Activated T-cell treated with anti-CD3 and anti-CD28 coated beads, Interleukin-2, amount 50 U/mL, for 1 hour (primary cell): ENCODE results near the gene MCM7.
"Not testable (repeated sequence)": the region's sequence is repeated elsewhere in the genome, so short reads cannot be mapped to it uniquely, and the experiment has no call there.

ENCODE experiments used
- DNase-seq: peaks from one replicate; pipeline ENCODE4 v3.0.0-alpha.2; 2020

MCM7 gene

GRCh38 chr7:100101016-100101862, at the start of gene MCM7, which contains the start of gene AP4M1:
Gene MCM7, minus strand, starts transcription at chr7:100101397. Its CDS starts 103 bp downstream, at chr7:100101294.
Gene AP4M1, plus strand, starts transcription at chr7:100101643. Its CDS starts 72 bp downstream, at chr7:100101715.
- peak; percentile 93 for DNase-seq

DNA sequence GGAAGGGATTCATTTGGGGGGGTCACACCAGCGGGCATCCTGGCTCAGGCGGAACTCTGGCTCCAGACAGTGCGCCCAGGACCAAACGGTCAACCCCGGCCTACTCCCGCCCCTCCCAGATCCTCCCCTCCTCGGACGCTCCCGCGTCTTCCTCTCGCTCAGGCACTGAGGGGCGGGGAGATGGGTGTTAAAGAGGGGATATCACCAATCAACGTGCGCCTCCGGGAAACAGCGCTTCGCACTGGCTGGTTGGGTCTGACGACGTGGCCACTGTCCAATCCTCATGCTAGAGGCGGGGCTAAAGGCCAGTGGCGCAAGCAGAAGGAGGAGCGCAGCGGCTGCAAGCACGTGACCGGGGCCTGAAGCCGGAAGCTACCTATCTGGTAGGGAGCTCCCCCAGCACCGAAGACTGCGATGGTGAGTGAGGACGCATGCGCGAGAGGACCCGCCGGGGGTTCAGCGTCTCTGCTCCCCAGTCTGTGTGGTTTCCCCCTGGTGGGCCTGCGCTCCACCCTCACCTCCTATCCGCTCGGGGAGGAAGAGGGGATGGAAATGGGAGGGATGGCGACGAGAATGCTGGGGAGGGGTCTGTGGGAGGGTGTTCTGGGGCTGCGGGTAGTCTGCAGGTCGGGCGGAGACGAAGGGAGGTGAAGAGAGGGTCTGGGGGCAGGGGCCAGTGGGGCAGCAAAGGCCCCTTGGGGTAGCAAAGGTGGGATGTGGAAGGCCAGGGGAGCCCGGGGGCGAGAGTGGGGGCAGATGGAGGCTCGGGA, 47.5 kb upstream of the MCM7 start, which contains the start of gene LAMTOR4:
TSS of gene LAMTOR4 (plus strand) at position 360 of the 770 bp plus-strand sequence. CDS start at position 415, 55 bp downstream.
- peak; percentile 94 for DNase-seq

DNA sequence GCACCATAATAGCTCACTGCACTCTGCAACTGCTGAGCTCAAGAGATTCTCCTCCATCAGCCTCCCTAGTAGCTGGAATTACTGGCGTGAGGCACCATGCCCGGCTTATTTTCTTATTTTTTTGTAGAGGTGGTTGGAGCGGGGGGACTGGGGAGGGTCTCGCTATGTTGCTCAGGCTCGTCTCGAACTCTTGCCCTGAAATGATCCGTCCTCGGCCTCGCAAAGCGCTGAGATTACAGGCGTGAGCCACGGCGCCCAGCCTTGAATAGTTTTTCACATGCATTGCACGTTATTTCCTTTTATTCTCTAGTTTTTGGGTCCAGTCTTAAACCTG, 47.0 kb upstream of the MCM7 start:
- no peak for DNase-seq

- no peak for DNase-seq
Observed at GRCh38 chr7:100147278-100147677, 46.1 kb upstream of the MCM7 start.

- DNase-seq = not testable (repeated sequence)
Observed at GRCh38 chr7:100146350-100146749, 45.2 kb upstream of the MCM7 start.

DNA sequence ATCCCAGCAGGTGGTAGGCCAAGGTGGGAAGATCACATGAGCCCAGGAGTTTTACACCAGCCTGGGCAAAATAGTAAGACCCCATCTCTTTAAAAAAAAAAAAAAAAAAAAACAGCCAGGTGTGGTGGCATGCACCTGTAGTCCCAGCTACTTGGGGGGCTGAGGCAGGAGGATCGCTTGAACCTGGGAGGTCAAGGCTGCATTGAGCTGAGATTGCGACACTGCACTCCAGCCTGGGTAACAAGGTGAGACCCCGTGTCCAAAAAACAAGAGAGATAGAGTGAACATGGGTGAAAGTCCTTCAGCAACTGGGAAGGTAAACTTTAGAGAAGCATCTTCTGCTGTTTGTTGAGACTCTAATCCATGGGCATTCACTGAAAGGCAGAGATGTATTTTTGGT, 41.3 kb upstream of the MCM7 start:
- DNase-seq = no peak

DNA sequence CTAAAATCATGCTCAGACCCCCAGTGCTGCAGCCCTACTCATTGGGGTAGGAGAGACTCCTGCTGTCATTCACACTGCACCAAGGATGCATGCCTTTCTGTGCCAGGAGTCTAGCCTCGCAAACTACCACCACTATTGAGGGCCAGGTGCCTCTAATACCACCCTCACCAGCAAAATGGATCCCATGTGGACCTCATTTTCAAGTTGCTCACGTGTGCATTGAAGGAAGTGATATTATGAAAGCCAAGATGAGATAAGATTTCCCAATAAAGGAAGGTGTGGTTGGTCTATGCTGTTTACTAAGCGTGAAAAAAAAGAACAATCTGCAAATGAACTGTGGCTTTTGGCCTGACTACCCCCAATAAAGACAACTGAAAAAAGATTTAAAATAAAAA, 40.4 kb upstream of the MCM7 start:
- DNase-seq = no peak

DNA sequence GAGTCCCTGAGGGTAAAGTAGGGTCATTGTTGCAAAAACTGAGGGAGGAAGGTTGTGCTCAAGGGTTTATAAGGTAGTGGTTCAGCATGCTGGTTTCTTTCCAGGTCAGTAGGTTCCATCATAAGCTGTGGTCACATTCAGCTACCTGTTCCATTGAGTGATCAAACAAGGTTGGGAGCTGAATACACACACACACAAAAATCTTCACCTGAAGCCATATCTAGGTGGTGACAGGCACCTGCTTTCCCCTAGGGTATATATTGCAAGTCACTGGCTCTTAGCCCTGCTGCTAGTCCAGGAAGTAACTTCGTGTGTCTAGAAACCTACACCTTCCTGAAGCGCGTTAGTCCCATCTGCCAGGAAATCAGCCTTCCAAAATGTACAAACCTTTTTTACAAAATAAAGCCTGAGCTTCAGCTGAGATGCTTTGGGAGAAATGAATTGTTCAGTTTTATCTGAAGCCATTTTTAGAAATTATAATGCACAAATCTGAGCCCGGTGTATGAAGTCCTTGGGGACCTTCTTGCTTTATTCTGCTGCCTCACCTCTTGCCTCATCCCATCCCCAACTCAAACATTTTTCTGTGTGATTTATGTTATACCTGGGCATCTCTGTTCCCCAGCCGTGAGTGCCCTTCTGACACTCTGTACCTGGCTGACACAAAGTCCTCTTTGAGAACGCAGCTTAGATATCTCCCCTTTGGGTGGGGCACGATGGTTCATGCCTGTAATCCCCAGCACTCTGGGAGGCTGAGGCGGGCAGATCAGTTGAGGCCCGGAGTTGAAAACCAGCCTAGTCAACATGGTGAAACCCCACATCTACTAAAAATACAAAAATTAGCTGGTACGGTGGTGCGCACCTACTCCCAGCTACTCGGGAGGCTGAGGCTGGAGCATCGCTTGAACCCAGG, 36.9 kb upstream of the MCM7 start:
- no peak for DNase-seq

GRCh38 chr7:100132697-100133151, 31.5 kb upstream of the MCM7 start:
- DNase-seq = peak; percentile 70

- no peak for DNase-seq
Observed at GRCh38 chr7:100132126-100132525, 30.9 kb upstream of the MCM7 start.

DNA sequence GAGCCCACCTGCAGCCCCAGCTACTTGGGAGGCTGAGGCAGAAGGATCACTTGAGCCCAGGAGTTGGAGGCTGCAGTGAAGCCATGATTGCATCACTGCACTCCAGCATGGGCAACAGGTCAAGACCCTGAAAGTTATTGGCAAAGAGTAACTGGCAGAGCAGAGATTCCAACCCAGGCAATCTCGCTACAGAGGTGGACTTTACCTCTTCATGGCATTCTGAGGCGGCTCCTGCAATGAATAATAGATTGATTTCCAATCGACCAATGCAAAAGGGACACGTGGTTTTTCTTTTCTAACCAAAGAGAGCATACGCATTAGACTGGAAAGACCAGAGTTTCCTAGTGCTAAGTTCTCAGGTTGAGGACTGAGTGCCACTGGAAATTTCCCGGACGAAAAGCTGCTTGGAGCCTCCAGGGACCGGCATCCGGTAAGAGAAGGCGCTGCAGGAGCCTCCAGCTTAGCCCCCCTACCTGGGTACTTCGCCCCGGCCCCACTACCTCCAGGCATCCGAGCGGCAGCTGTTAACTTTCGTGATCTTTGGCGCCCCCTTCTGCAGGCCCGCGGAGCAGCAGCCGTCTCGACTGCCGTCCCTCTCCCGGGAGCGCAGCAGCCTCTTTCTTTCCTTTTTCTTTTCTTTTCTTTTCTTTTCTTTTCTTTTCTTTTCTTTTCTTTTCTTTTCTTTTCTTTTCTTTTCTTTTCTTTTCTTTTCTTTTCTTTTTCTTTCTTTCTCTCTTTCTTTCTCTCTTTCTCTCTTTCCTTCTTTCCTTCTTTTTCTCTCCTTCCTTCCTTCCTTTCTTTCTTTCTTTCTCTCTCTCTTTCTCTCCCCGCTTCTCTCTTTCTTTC, 29.6 kb upstream of the MCM7 start:
- peak; percentile 89 for DNase-seq

- not testable (repeated sequence) for DNase-seq
Observed at GRCh38 chr7:100130220-100130607, 29.0 kb upstream of the MCM7 start.

DNA sequence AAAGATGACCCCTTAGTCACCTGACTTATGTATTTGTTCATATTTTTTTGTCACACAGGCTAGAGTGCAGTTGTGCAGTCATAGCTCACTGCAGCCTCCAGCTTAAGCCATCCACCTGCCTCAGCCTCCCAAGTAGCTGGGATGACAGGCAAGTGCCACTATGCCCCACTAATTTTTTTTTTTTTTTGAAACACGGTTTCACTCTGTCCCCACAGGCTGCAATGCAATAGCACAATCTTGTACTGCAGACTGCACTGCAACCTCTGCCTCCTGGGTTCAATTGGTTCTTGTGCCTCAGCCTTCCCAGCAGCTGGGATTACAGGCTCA, 27.4 kb upstream of the MCM7 start:
- no peak for DNase-seq

- no peak for DNase-seq
Observed at GRCh38 chr7:100127866-100128636, 26.9 kb upstream of the MCM7 start.

GRCh38 chr7:100126931-100127865, 26.0 kb upstream of the MCM7 start, which contains the start of gene MBLAC1:
Gene MBLAC1, plus strand, starts transcription at chr7:100126967. Its CDS starts 429 bp downstream, at chr7:100127396.
- peak; percentile 91 for DNase-seq

GRCh38 chr7:100126239-100126930, 25.2 kb upstream of the MCM7 start:
- DNase-seq = no peak

- DNase-seq = no peak
Observed at GRCh38 chr7:100124301-100125230, 23.4 kb upstream of the MCM7 start.

DNA sequence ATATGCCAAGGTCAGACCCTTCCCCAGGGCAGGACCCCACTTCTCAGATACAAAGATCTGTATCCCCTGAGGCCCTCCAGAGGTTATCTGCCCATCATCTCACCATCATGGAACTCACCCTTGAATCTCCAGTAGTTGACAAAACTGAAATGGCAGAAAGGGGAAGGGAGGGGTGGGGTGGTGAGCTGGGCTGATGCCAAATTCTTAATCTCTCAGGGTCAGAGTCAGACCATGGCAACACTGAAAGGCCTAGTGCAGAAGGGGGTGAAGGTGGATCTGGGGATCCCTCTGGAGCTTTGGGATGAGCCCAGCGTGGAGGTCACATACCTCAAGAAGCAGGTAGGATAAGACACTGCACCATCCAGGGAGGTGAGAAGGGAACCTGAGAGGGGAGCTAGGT, 21.4 kb upstream of the MCM7 start:
- DNase-seq = no peak
